GM18519 (cell line): Measurements from ENCODE around the gene NDST1.

ENCODE experiments used
- ATAC-seq: cut with Tn5 transposase; IDR thresholded peaks from one replicate; pipeline ENCODE4 v1.9.1; 2021; ENCODE audit warnings: mild to moderate bottlenecking, moderate library complexity; ENCODE audit not compliant: unreplicated experiment, low FRiP score

NDST1 gene

DNA sequence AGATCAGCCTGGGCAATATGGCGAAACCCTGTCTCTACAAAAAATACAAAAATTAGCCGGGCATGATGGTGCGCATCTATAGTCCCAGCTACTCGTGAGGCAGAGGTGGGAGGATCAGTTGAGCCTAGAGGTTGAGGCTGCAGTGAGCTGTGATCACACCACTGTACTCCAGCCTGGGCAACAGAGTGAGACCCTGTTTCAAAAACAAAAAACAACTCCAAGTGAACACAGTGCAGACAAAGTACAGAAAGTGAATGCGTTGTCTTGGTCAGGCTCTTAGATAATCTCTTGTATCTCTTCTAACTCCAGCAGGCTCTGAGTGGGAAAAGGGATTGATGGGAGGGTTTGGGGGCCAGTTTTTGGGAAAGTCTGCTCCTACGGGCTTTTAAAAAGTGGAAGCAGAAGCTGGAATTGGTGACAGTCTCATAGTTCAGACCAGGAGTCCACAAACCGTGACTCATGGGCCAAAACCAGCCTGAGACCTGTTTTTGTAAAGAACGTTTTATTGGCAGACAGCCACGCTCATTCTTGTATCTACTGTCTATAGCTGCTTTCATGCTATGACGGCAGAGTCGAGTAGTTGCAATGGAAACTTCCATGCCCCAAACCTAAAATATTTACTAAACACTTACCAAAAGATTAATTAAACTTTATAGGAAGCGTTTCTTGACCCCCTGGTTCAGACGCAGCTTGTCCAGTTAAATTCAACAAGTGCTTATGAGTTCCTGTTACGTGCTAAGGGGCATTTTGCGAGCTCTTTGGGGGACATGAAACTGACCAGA, 32.9 kb downstream of the NDST1 start:
- ATAC-seq, result no peak

DNA sequence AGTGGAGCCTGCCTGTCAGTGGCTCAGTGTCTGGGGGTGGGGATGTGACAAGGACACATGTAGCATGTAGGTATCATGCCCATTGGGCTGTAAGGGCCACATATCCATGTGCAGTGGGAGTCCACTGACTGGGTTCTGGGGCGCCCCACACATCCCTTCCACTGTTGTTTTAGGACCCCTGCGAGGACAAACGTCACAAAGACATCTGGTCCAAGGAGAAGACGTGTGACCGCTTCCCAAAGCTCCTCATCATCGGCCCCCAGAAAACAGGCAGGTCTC, 33.4 kb downstream of the NDST1 start:
- no peak for ATAC-seq

GRCh38 chr5:150541895-150542294, 34.0 kb downstream of the NDST1 start:
- no peak for ATAC-seq

- no peak for ATAC-seq
Observed at GRCh38 chr5:150542933-150543445, 35.1 kb downstream of the NDST1 start.

- peak; percentile 83 for ATAC-seq
Observed at GRCh38 chr5:150544611-150545219, 36.8 kb downstream of the NDST1 start.

- ATAC-seq, result no peak
Observed at GRCh38 chr5:150545246-150545645, 37.3 kb downstream of the NDST1 start.

DNA sequence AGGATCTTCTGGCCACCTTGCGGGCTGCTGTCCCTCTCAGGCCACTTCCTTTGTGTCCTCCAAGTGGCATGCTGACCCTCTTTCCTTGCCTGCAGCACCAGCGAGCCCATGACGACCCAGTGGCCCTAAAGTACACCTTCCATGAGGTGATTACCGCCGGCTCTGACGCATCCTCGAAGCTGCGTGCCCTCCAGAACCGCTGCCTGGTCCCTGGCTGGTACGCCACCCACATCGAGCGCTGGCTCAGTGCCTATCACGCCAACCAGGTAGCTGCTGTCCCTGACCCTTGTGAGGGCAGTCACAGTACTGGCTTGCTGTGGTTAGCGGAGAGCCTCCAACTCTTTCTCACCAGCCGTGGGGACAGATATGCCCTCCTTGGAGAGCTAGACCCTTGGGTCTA, 40.2 kb downstream of the NDST1 start:
- no peak for ATAC-seq

DNA sequence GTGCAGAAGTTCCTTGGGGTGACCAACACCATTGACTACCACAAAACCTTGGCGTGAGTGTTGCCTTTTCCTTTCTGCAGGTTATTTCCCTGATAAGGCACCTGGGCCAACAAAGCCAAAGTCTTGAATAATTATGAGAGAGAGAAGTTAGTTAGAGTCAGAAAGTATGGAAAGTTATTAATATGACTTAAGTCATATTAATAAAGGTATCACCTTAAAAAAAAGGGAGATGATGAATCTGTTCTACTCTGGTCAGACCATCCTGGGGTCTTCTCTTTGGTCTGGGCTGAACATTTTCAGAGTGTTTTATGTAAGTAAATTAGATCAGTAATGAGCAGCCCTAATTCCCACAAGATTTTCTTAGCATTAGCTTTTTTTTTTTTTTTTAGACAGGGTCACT, 41.8 kb downstream of the NDST1 start:
- no peak for ATAC-seq

DNA sequence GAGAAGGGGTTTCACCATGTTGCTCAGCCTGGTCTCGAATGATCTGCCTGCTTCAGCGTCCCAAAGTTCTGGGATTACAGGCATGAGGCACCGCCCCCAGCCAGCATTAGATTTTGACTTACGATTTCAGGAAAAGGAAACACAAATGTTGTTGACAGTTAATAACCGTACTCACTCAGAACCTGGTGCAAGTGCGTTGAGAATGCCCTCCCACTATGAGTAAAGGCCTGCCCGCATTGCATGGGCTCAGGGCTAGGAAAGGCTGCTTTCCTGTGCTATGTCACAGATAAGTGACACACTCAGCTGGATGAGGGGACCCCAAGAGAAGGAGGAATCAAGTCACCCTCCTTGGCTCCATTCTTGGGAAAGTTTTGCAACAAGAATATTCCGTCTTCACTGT, 42.4 kb downstream of the NDST1 start:
- ATAC-seq, result no peak

DNA sequence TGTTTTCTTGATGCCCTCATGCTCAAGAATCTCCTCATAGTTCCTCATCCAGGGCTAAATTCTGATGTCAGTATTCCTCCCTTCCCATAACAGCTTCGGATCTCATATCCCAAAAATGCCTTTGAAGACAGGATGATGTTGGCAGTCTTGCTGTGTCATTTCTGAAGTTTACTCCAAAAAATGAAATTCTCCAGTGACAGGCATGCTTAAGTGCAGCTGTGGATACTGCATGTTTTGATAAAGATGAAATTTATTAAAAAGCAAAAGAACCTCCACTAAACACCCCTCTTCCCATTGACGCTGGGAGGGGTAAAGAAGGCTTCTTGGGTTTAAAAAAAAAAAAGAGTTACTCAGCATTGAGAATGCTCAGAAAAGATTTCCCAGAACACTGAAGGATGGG, 43.1 kb downstream of the NDST1 start:
- ATAC-seq, result no peak

DNA sequence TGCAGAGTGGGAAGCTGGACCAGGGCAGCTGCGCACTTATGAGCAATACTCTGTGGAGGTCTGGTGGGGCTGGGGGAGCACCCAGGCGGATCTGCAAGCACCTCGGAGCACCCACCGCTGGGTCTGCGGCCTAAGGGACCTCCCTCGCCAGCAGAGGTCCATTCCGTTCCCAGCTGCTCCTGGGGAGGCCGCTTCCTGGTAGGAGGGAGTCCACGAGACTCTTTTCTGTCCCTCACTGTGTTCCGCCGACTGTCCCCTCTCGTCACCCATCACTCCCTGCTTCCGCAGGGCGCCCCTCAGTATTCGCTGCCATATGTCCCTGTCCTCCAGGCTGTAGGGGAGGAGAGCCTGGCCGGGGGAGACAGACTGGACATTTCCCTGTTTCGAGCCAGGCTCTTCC, 45.5 kb downstream of the NDST1 start:
- ATAC-seq, result no peak

DNA sequence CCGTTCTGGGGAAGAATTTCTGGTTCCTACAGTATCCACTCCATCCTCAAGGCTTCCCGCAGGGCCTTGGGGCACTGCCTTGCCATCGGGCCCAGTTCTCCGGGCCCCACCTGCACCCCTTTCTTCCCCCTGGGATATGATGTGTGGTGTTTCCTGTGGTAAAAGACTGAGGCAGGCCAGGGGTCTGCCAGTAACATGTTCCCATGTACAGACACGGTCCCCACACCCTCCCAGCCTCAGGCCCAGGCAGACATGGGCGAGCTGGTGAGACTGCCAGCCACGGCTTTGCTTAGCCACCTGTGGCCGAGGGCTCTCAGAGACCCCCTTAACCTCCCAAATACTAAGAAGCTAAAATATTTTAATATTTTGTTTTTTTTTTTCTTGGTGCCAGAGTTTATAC, 46.0 kb downstream of the NDST1 start:
- no peak for ATAC-seq

GRCh38 chr5:150554857-150555256, 46.9 kb downstream of the NDST1 start:
- no peak for ATAC-seq

DNA sequence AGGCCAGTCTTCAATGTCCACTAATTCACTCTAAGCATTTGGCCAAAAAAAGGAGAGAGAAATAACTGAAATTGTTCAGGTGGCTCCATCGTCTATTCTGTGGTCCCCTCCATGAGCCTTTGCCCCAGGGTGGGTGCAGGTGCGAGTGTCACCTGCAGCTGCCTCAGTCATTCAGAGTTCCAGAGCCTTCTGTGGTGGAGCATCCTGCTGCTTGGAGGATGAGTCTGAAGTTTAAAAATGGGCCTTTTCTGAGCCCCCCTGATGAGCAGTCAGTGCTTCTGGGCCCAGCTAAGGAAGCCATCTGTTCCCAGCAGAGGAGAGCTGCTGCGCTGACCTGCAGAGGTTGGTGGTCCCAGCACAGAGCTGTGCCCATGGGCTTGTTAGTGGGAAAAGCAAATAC, 48.2 kb downstream of the NDST1 start:
- ATAC-seq, result no peak

DNA sequence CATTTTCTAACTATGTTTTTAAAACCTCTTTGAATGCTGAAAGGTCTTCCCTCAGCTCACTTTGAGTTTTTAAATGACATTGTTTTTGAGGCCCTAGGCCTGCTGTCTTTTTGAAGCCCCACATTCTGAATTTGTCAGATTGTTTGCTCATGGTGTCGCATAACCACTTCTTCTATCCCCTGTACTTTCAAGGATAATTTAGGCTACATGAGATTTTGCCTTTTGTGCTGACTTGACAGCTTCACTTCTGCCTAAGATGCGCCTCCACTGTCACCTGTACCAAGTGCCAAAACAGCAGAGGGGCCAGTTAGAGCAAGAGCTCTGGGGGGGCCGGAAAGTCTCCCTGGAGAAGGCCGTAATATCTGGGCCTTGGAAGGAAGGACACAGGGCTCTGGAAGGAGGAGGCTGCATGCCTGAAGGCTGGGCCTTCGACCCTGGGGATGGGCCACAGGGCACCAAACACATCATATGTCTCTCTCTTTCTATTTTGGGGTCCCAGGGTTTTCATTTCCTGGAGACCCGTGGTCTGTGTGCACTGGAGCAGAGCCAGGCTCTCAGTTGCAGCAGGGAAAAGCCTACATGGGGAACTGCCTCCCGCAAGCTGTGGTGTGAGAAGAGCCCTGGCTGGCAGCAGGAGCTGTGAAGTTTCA, 49.1 kb downstream of the NDST1 start:
- ATAC-seq, result no peak

GRCh38 chr5:150557509-150557872, 49.6 kb downstream of the NDST1 start:
- ATAC-seq, result no peak

DNA sequence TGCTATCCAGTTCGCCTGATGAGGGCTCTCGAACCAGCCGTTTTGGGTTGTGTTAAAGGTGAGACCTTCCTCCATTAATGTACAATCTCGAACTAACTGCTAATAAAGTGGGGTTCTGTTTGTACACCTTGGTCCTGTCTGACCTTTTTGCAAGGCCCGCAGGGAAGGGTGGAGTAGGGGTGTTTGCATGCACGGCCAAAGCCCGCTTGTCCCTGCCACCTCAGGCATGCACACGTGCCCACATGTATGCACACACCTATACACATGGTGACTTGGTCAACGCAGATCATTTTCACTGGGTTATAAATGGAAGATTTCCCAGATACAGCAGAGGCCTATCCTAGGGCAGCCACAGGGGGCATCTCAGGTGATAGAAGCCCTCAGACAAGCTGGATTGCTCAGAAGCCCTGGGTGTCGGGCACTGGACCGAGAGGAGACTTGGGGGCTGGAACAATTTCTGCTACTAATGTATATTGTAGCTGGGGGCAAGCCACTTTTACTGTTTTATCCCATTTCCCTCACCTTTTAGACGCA, 50.2 kb downstream of the NDST1 start:
- no peak for ATAC-seq

DNA sequence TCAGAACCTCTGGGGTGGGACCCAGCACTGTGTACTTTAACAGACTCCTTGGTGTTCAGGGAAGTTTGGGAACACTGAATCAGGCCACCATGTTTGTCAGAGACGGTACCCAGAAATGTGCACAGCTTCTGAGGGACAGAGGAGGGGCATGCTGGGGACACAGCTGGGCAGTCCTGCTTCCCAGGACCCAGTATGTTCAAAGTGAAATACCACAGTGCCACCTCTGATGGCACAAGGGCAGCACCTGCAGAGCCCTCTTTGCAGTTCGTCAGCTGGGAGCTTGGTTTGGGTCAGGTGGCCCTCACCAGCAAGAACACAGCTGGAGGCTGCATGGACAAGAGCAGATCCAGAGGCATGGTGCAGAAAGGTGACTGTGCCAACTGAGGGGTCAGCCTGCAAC, 51.2 kb downstream of the NDST1 start:
- no peak for ATAC-seq

GRCh38 chr5:150559701-150560100, 51.8 kb downstream of the NDST1 start:
- ATAC-seq, result no peak

GRCh38 chr5:150560401-150561191, 52.7 kb downstream of the NDST1 start:
- ATAC-seq, result peak; percentile 72

DNA sequence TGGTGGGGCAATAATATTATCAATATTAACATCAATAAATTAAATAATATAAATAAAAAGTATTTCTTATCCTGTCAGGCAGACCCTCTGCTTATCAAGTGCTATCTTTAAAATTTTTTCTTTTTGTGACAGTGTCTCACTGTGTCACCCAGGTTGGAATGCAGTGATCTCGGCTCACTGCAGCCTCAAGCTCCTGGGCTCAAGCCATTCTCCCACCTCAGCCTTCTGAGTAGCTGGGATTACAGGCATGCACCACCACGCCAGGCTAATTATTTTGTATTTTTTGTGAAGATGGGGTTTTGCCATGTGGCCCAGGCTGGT, 53.2 kb downstream of the NDST1 start:
- no peak for ATAC-seq
